ENCODE measurements around the gene GRAMD2B. TPM values are rescaled to one million over a fixed set of nuclear protein-coding genes. Genes with fewer than 3 reads are reported as not detected.

The GRAMD2B gene
- total and polyA plus RNA-seq, 12 donors = 4.0 to 80.9 (median 25.2) TPM

DNA sequence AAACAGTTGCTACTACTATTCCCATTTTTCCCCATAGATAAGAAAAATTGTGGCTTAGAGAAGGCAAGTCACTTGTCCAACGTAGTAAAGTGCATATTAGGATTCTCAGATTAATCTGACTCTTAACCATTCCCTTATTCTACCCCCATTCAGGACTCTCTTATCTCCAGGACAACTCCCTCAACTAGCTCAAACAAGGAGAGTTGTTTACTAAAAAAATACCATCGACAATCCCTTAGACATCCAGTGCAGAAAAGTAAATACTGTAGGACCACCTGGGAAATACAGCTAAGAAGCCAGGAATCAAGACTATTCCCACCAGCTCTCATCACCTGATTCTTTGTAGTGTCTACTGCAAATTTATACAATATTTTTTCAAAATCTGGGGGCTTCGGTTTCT, 9.4 kb upstream of the GRAMD2B start:
- Histone ChIP-seq H3K27ac (no peak overlapping the region), H3K36me3 (replicated peaks in 1 of 2) (no peaks in the 10 kb centered on the region), H3K27me3 (no peaks in the 10 kb centered on the region), H3K4me1 (replicated peaks in 1 of 2) (peaks cover 3 to 20% of the 10 kb centered on the region in 2 donors), H3K9me3 (replicated peaks in 1 of 3) (no peaks in the 10 kb centered on the region), H3K4me3 (no peak overlapping the region)
- intact Hi-C loops (cut with DNase I) = no loop called here
- no peak for TF ChIP-seq POLR2A (IDR thresholded peaks at IDR 0.05)
- 54 to 74% (median 67%) methylated on average over 3 of the region's 3 CpGs for WGBS, 4 donors
- no peak for DNase-seq

GRCh38 chr5:126414874-126415502, 8.2 kb upstream of the GRAMD2B start:
- H3K4me1 ChIP-seq (replicated peaks in 1 of 2) = peaks cover 3 to 20% of the 10 kb centered on the region in 2 donors
- H3K27ac ChIP-seq = peak overlapping the region in 4 of 5 donors; percentile 14 to 57 (median 46)
- H3K9me3 ChIP-seq (replicated peaks in 1 of 3) = no peaks in the 10 kb centered on the region
- H3K27me3 ChIP-seq = no peaks in the 10 kb centered on the region
- peak; percentile 37 to 77 (median 59) for DNase-seq
- H3K36me3 ChIP-seq (replicated peaks in 1 of 2) = no peaks in the 10 kb centered on the region
- intact Hi-C loops (cut with DNase I) = no loop called here
- WGBS, 4 donors = 57 to 79% (median 62%) methylated on average over 1 of the region's 1 CpG
- H3K4me3 ChIP-seq = no peak overlapping the region
- TF ChIP-seq, protein P1, sequence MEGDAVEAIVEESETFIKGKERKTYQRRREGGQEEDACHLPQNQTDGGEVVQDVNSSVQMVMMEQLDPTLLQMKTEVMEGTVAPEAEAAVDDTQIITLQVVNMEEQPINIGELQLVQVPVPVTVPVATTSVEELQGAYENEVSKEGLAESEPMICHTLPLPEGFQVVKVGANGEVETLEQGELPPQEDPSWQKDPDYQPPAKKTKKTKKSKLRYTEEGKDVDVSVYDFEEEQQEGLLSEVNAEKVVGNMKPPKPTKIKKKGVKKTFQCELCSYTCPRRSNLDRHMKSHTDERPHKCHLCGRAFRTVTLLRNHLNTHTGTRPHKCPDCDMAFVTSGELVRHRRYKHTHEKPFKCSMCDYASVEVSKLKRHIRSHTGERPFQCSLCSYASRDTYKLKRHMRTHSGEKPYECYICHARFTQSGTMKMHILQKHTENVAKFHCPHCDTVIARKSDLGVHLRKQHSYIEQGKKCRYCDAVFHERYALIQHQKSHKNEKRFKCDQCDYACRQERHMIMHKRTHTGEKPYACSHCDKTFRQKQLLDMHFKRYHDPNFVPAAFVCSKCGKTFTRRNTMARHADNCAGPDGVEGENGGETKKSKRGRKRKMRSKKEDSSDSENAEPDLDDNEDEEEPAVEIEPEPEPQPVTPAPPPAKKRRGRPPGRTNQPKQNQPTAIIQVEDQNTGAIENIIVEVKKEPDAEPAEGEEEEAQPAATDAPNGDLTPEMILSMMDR (IDR thresholded peaks at IDR 0.05) = no peak
- no peak for TF ChIP-seq POLR2A (IDR thresholded peaks at IDR 0.05)

- DNase-seq = no peak
- TF ChIP-seq, protein P1 (IDR thresholded peaks at IDR 0.05) = no peak
- TF ChIP-seq POLR2A (IDR thresholded peaks at IDR 0.05) = no peak
- peak overlapping the region in 4 of 5 donors; percentile 9 to 43 (median 20) for H3K27ac ChIP-seq
- H3K4me1 ChIP-seq (replicated peaks in 1 of 2) = peaks cover 3 to 20% of the 10 kb centered on the region in 2 donors
- no peaks in the 10 kb centered on the region for H3K9me3 ChIP-seq (replicated peaks in 1 of 3)
- H3K36me3 ChIP-seq (replicated peaks in 1 of 2) = no peaks in the 10 kb centered on the region
- 62 to 80% (median 73%) methylated on average over 4 of the region's 4 CpGs for WGBS, 4 donors
- H3K27me3 ChIP-seq = no peaks in the 10 kb centered on the region
- no peak overlapping the region for H3K4me3 ChIP-seq
- intact Hi-C loops (cut with DNase I) = no loop called here
Observed at GRCh38 chr5:126415789-126416188, 7.4 kb upstream of the GRAMD2B start.

GRCh38 chr5:126416266-126416925, 6.8 kb upstream of the GRAMD2B start:
- peaks cover 3 to 20% of the 10 kb centered on the region in 2 donors for H3K4me1 ChIP-seq (replicated peaks in 1 of 2)
- H3K4me3 ChIP-seq = no peak overlapping the region
- WGBS, 4 donors = 88 to 92% (median 90%) methylated on average over 4 of the region's 4 CpGs
- H3K27me3 ChIP-seq = no peaks in the 10 kb centered on the region
- H3K36me3 ChIP-seq (replicated peaks in 1 of 2) = no peaks in the 10 kb centered on the region
- DNase-seq = no peak
- peak overlapping the region in 2 of 5 donors; percentile 24 to 43 for H3K27ac ChIP-seq
- TF ChIP-seq POLR2A (IDR thresholded peaks at IDR 0.05) = no peak
- TF ChIP-seq, protein P1 (IDR thresholded peaks at IDR 0.05) = no peak
- intact Hi-C loops (cut with DNase I) = no loop called here
- H3K9me3 ChIP-seq (replicated peaks in 1 of 3) = no peaks in the 10 kb centered on the region
